Stimulated activated CD8-positive, alpha-beta memory T cell treated with anti-CD3 and anti-CD28 coated beads, Interleukin-15, amount 100 ng/mL, for 24 hours (primary cell): Measurements from ENCODE around the gene OR52N1.

ENCODE experiments used
- DNase-seq: peaks from one replicate; pipeline ENCODE4 v3.0.0-alpha.2; 2020; ENCODE audit warnings: low read depth

OR52N1 gene

GRCh38 chr11:5791165-5791564 lies at the start of gene OR52N1:
OR52N1 (minus strand) TSS chr11:5791265; CDS start chr11:5788816, 2,449 bp downstream.
- no peak for DNase-seq

- DNase-seq, result no peak
Measured at GRCh38 chr11:5837695-5838094, 46.6 kb upstream of the OR52N1 start.

- DNase-seq, result no peak
Measured at GRCh38 chr11:5833446-5833845, 42.4 kb upstream of the OR52N1 start.

- DNase-seq, result no peak
Measured at GRCh38 chr11:5831196-5831829, 40.2 kb upstream of the OR52N1 start.

- DNase-seq, result no peak
Measured at GRCh38 chr11:5818245-5818886, 27.3 kb upstream of the OR52N1 start.

- no peak for DNase-seq
Measured at GRCh38 chr11:5815534-5815933, 24.5 kb upstream of the OR52N1 start.

- DNase-seq, result no peak
Measured at GRCh38 chr11:5809905-5810795, 19.1 kb upstream of the OR52N1 start.

GRCh38 chr11:5809122-5809519 lies 18.1 kb upstream of the OR52N1 start:
- no peak for DNase-seq

GRCh38 chr11:5808500-5809121 lies 17.5 kb upstream of the OR52N1 start, which contains the start of gene OR52N2:
OR52N2 (plus strand) TSS chr11:5808924; CDS start chr11:5820336, 11,412 bp downstream.
- peak; percentile 35 for DNase-seq

GRCh38 chr11:5807580-5807979 lies 16.5 kb upstream of the OR52N1 start:
- DNase-seq, result no peak

GRCh38 chr11:5803982-5804381 lies 12.9 kb upstream of the OR52N1 start:
- no peak for DNase-seq

- no peak for DNase-seq
Measured at GRCh38 chr11:5796541-5796940, 5.5 kb upstream of the OR52N1 start.

- no peak for DNase-seq
Measured at GRCh38 chr11:5783255-5783654, 7.8 kb downstream of the OR52N1 start, which contains the start of gene OR52N5. OR52N5 (minus strand) TSS chr11:5783355; CDS start chr11:5778634, 4,721 bp downstream.

- DNase-seq, result no peak
Measured at GRCh38 chr11:5767056-5767455, 24.0 kb downstream of the OR52N1 start.

- no peak for DNase-seq
Measured at GRCh38 chr11:5753943-5754342, 37.1 kb downstream of the OR52N1 start, which contains the start of gene OR52N4. OR52N4 (plus strand) TSS chr11:5754243; CDS start chr11:5754741, 498 bp downstream.

- no peak for DNase-seq
Measured at GRCh38 chr11:5749836-5750235, 41.2 kb downstream of the OR52N1 start.

- no peak for DNase-seq
Measured at GRCh38 chr11:5746614-5747013, 44.5 kb downstream of the OR52N1 start.

GRCh38 chr11:5738431-5738830 lies 52.6 kb downstream of the OR52N1 start:
- no peak for DNase-seq

GRCh38 chr11:5737670-5738392 lies 53.2 kb downstream of the OR52N1 start:
- DNase-seq, result no peak

GRCh38 chr11:5737091-5737490 lies 54.0 kb downstream of the OR52N1 start:
- no peak for DNase-seq
